ENCODE results near the gene ZP2.

Gene ZP2

GRCh38 chr16:21192991-21193390, 18.4 kb downstream of the ZP2 start:
- Histone ChIP-seq H3K27me3 (ENCODE audit: insufficient read depth, low read depth, severe bottlenecking) (no peaks in the 10 kb centered on the region), H3K4me3 (ENCODE audit: low read depth, low read length) (no peak overlapping the region), H3K36me3 (no peaks in the 10 kb centered on the region), H3K9me3 (ENCODE audit: severe bottlenecking) (peaks cover 4% of the 10 kb centered on the region), H3K27ac (no peak overlapping the region)
- DNase-seq: no peak
- TF ChIP-seq CTCF (IDR thresholded peaks at IDR 0.05; ENCODE audit: low read depth, low read length): no peak

DNA sequence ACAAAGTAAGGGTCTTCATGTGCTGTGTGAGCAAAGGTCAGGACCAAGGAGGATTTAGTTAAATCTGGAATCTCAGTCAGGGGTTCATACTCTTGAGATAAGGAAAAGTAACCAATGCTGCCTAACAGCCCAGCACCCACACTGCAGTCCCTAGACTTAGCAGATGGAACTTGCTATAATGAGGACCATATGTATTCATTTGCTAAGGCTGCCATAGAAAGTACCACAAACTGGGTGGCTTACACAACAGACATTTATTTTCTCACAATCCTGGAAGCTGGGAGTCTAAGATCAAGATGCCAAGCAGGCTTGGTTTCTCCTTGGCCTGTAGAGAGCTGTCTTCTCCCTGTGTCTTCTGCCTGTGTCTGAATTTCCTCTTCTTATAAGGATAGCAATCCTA, 20.8 kb downstream of the ZP2 start:
- no peak for TF ChIP-seq CTCF (IDR thresholded peaks at IDR 0.05; ENCODE audit: low read depth, low read length)
- Histone ChIP-seq H3K27me3 (ENCODE audit: insufficient read depth, low read depth, severe bottlenecking) (no peaks in the 10 kb centered on the region), H3K9me3 (ENCODE audit: severe bottlenecking) (peaks cover 4% of the 10 kb centered on the region), H3K36me3 (no peaks in the 10 kb centered on the region), H3K27ac (no peak overlapping the region), H3K4me3 (ENCODE audit: low read depth, low read length) (no peak overlapping the region)
- no peak for DNase-seq

GRCh38 chr16:21190013-21190412, 21.4 kb downstream of the ZP2 start:
- Histone ChIP-seq H3K27ac (no peak overlapping the region), H3K9me3 (ENCODE audit: severe bottlenecking) (peaks cover 4% of the 10 kb centered on the region), H3K4me3 (ENCODE audit: low read depth, low read length) (no peak overlapping the region), H3K27me3 (ENCODE audit: insufficient read depth, low read depth, severe bottlenecking) (no peaks in the 10 kb centered on the region), H3K36me3 (no peaks in the 10 kb centered on the region)
- DNase-seq: no peak
- TF ChIP-seq CTCF (IDR thresholded peaks at IDR 0.05; ENCODE audit: low read depth, low read length): no peak

DNA sequence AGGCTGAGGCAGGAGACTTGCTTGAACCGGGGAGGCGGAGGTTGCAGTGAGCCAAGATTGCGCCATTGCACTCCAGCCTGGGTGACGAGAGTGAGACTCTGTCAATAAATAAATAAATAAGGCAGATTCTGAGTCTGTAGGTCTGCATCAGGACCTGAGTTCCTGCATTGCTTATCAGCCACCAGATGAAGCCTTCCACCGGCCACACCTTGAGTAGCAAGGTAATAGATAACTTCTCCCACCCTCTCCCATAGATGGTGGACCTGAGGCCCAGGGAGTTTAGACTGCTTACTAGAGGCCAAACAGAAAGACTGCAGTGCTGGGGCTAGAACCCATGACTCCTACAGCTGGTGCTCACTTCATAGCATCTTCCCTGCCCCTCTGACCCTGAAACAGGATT, 22.1 kb downstream of the ZP2 start:
- no peak for DNase-seq
- Histone ChIP-seq H3K9me3 (ENCODE audit: severe bottlenecking) (peaks cover 4% of the 10 kb centered on the region), H3K36me3 (no peaks in the 10 kb centered on the region), H3K27ac (no peak overlapping the region), H3K4me3 (ENCODE audit: low read depth, low read length) (no peak overlapping the region), H3K27me3 (ENCODE audit: insufficient read depth, low read depth, severe bottlenecking) (no peaks in the 10 kb centered on the region)
- no peak for TF ChIP-seq CTCF (IDR thresholded peaks at IDR 0.05; ENCODE audit: low read depth, low read length)

DNA sequence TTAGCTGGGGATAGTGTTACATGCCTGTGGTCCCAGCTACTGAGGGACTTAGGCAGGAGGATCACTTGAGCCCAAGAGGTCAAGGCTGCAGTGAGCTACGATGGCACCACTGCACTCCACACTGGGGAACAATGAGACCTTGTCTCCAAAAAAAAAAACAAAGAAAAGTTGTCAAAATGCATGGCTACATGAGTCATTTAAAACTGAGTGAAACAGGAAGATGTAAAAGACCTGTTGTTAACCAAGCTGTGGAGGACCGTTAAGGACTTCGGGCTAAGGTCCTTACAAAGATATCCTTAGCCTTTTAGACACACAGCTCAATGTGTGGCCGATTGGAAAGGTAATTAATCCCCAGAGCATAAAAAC, 25.1 kb downstream of the ZP2 start:
- H3K4me3 ChIP-seq (ENCODE audit: low read depth, low read length): no peak overlapping the region
- no peak for TF ChIP-seq CTCF (IDR thresholded peaks at IDR 0.05; ENCODE audit: low read depth, low read length)
- no peak overlapping the region for H3K27ac ChIP-seq

GRCh38 chr16:21185659-21186325, 25.6 kb downstream of the ZP2 start:
- Histone ChIP-seq H3K36me3 (peaks cover 20% of the 10 kb centered on the region), H3K4me3 (ENCODE audit: low read depth, low read length) (no peak overlapping the region), H3K27ac (no peak overlapping the region), H3K9me3 (ENCODE audit: severe bottlenecking) (no peaks in the 10 kb centered on the region), H3K27me3 (ENCODE audit: insufficient read depth, low read depth, severe bottlenecking) (no peaks in the 10 kb centered on the region)
- DNase-seq: no peak
- TF ChIP-seq CTCF (IDR thresholded peaks at IDR 0.05; ENCODE audit: low read depth, low read length): no peak

More for the DNA sequence above, 25.1 kb downstream of the ZP2 start:
- Histone ChIP-seq H3K36me3 (peaks cover 15% of the 10 kb centered on the region), H3K27me3 (ENCODE audit: insufficient read depth, low read depth, severe bottlenecking) (no peaks in the 10 kb centered on the region), H3K9me3 (ENCODE audit: severe bottlenecking) (peaks cover under 1% of the 10 kb centered on the region)
- DNase-seq: no peak
